Keratinocyte (primary cell): ENCODE results near the gene RPL13.

Experiments used
- EZH2 ChIP-seq: IDR thresholded peaks from one replicate; pipeline ENCODE4 v1.6.1; 2012; ENCODE audit warnings: inconsistent platforms, mild to moderate bottlenecking, low read length, moderate library complexity
- TF ChIP-seq, protein P1 (sequence below), 3 experiments: IDR thresholded peaks in 1 of 3; conservative IDR thresholded peaks in 1 of 3; optimal IDR thresholded peaks in 1 of 3; 2 replicates in 2 of 3; 3 replicates in 1 of 3; pipeline versions ENCODE3 to v1.5.1; 2011; ENCODE audit warnings: low read length in 3 of 3, mild to moderate bottlenecking in 3 of 3, moderate library complexity in 2 of 3, control low read depth in 1 of 3, inconsistent platforms in 1 of 3; ENCODE audit not compliant: insufficient read depth in 2 of 3; ENCODE audit errors: extremely low read depth in 1 of 3

DNA sequence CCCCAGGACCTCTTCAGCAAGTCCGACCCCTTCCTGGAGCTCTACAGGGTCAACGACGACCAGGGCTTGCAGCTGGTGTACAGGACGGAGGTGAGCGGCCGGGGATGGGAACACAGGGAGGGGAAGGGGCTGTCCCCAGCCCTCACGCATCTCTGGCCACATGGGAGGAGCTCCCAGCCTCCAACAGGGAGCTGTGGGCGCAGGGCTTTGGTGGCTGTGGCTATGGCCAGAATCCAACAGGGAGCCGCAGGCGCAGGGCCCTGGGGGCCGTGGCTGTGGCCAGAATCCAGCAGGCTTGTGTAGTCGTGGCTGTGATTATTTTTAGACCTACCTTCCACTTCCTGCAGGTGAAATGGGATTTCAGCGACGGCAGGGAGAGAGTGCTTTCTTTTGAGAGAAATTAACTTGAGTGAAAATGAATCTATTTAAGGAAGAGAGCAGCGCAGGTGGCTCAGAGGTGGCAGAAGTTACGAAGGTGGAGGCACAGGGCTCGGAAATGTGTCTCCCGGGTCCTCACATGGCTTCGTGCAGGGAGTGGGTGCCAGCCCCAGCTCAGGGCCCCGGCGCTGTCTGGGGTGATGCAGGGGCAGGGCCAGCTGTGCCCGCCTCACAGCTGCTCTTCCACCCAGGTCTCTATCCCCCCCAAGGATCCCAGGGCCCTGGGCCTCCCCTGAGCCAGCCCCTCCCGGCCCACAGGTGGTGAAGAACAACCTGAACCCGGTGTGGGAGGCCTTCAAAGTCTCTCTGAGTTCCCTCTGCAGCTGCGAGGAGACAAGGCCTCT, 24.5 kb downstream of the RPL13 start:
- TF ChIP-seq, protein P1, sequence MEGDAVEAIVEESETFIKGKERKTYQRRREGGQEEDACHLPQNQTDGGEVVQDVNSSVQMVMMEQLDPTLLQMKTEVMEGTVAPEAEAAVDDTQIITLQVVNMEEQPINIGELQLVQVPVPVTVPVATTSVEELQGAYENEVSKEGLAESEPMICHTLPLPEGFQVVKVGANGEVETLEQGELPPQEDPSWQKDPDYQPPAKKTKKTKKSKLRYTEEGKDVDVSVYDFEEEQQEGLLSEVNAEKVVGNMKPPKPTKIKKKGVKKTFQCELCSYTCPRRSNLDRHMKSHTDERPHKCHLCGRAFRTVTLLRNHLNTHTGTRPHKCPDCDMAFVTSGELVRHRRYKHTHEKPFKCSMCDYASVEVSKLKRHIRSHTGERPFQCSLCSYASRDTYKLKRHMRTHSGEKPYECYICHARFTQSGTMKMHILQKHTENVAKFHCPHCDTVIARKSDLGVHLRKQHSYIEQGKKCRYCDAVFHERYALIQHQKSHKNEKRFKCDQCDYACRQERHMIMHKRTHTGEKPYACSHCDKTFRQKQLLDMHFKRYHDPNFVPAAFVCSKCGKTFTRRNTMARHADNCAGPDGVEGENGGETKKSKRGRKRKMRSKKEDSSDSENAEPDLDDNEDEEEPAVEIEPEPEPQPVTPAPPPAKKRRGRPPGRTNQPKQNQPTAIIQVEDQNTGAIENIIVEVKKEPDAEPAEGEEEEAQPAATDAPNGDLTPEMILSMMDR (optimal IDR thresholded peaks at IDR 0.05 in 1 of 3, IDR thresholded peaks at IDR 0.05 in 1 of 3, conservative IDR thresholded peaks at IDR 0.05 in 1 of 3; ENCODE audit: extremely low read depth in 1 of 3, insufficient read depth in 2 of 3, low read length in 3 of 3), result no peak
- no peak for TF ChIP-seq EZH2
